Fibroblast of lung (primary cell): ENCODE measurements around the gene RBM33. TPM values are rescaled to one million over a fixed set of nuclear protein-coding genes. Genes with fewer than 3 reads are reported as not detected.

Experiments
- DNase-seq, 2 donors: peaks; one replicate each; pipeline versions ENCODE4 v3.0.0 to v3.0.0-alpha.2; 2010; ENCODE audit warnings: low read depth in 2 of 2
- H2AFZ ChIP-seq: 2 replicates; pipeline ENCODE4 v1.5.1; 2012; ENCODE audit warnings: low read length, control low read depth, inconsistent platforms
- H3K27ac ChIP-seq: 2 replicates; pipeline ENCODE4 v1.5.1; 2011; ENCODE audit warnings: low read length, control low read depth; ENCODE audit not compliant: insufficient read depth
- H3K27me3 ChIP-seq: 2 replicates; pipeline ENCODE4 v1.5.1; 2011; ENCODE audit warnings: mild to moderate bottlenecking, low read length; ENCODE audit not compliant: control insufficient read depth, insufficient read depth
- H3K36me3 ChIP-seq: 2 replicates; pipeline ENCODE4 v1.5.1; 2011; ENCODE audit warnings: low read length; ENCODE audit not compliant: control insufficient read depth, insufficient read depth
- H3K4me1 ChIP-seq: 2 replicates; pipeline ENCODE4 v1.5.1; 2011; ENCODE audit warnings: low read length; ENCODE audit not compliant: control insufficient read depth, insufficient read depth; ENCODE audit errors: extremely low read depth
- H3K4me2 ChIP-seq: 2 replicates; pipeline ENCODE4 v1.5.1; 2011; ENCODE audit warnings: low read length, control low read depth; ENCODE audit not compliant: insufficient read depth; ENCODE audit errors: extremely low read depth
- H3K4me3 ChIP-seq, 4 experiments: fragments of 200-600 bp in 1 of 4; sonication (generic) in 1 of 4; replicated peaks in 1 of 4; 2 replicates each; pipeline ENCODE4 v1.5.1; 2011 to 2016; ENCODE audit warnings: low read length in 4 of 4, low read depth in 3 of 4, mild to moderate bottlenecking in 3 of 4, control low read depth in 2 of 4, inconsistent platforms in 1 of 4, mixed read lengths in 1 of 4; ENCODE audit not compliant: insufficient read depth in 1 of 4; ENCODE audit errors: control extremely low read depth in 1 of 4
- H3K79me2 ChIP-seq: 2 replicates; pipeline ENCODE4 v1.5.1; 2012; ENCODE audit warnings: mild to moderate bottlenecking, low read length, inconsistent platforms; ENCODE audit not compliant: control insufficient read depth, insufficient read depth
- H3K9ac ChIP-seq: 2 replicates; pipeline ENCODE4 v1.5.1; 2011; ENCODE audit warnings: mild to moderate bottlenecking, low read length, control low read depth; ENCODE audit not compliant: insufficient read depth
- H3K9me3 ChIP-seq: 2 replicates; pipeline ENCODE4 v1.5.1; 2012; ENCODE audit warnings: low read depth, low read length; ENCODE audit not compliant: control insufficient read depth, insufficient read depth
- H4K20me1 ChIP-seq: 2 replicates; pipeline ENCODE4 v1.5.1; 2011; ENCODE audit warnings: low read length; ENCODE audit not compliant: control insufficient read depth, insufficient read depth; ENCODE audit errors: extremely low read depth
- EZH2 ChIP-seq: IDR thresholded peaks from 2 replicates; pipeline ENCODE4 v1.5.1; 2012; ENCODE audit warnings: low read length, control low read depth, mild to moderate bottlenecking; ENCODE audit errors: missing control alignments
- polyA plus RNA-seq, 2 donors: library from polyadenylated mRNA; depleted of rRNA in 1 of 2; stranded (reverse) in 1 of 2; unstranded in 1 of 2; fragments of >200 nt; gene quantifications; 2 replicates each; pipeline ENCODE4 v1.2.1, GENCODE V29; 2011 to 2012; ENCODE audit warnings: missing spikeins in 1 of 2
- total RNA-seq: library from RNA; depleted of rRNA; stranded (reverse); fragments of >200 nt; gene quantifications from 2 replicates; pipeline ENCODE4 v1.2.1, GENCODE V29; 2014
- TF ChIP-seq, protein P1 (sequence below), 2 donors: IDR thresholded peaks in 1 of 2; conservative IDR thresholded peaks in 1 of 2; 1 replicate in 1 of 2; 2 replicates in 1 of 2; pipeline ENCODE4 v1.5.1; 2011 to 2012; ENCODE audit warnings: low read length in 2 of 2, control low read depth in 1 of 2, inconsistent platforms in 1 of 2, low read depth in 1 of 2, mild to moderate bottlenecking in 1 of 2

Gene RBM33
- total and polyA plus RNA-seq, 2 donors (not counting 1 experiment from before 2014, with no cell fraction given): 6.9 to 33.2 TPM

DNA sequence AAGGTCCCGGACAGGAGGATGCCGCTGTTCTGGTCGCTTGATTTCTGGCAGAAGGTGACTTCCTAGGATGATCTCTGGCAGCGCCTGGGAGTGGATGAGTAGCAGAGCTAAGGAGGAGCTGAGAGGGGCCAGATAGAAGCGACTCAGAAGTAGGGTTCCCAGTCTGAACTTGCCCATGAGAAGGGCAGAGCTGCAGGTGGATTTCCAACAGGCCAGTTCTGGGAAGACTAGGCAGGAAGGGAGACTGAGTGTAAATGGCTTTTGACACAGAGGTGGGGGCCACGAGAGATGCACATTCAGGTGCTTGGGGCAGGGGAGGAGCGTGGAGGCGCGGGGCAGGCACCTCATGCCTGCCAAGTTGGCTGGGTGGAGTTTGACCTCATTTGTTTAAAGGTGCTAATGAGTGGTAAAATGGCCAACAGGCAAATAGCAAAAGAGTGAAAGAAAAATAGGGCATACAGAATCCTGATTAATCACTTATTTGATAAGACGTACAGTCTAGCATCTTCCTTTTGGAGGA lies 109.0 kb downstream of the RBM33 start:
- H3K79me2 ChIP-seq: peaks cover 50% of the 10 kb centered on the region
- H3K4me1 ChIP-seq: no peaks in the 10 kb centered on the region
- no peak overlapping the region for H2AFZ ChIP-seq
- no peaks in the 10 kb centered on the region for H4K20me1 ChIP-seq
- no peak for DNase-seq
- H3K36me3 ChIP-seq: no peaks in the 10 kb centered on the region
- no peak overlapping the region for H3K4me3 ChIP-seq
- H3K27me3 ChIP-seq: no peaks in the 10 kb centered on the region
- H3K27ac ChIP-seq: no peak overlapping the region
- no peak overlapping the region for H3K4me2 ChIP-seq
- TF ChIP-seq EZH2: no peak
- TF ChIP-seq, protein P1, sequence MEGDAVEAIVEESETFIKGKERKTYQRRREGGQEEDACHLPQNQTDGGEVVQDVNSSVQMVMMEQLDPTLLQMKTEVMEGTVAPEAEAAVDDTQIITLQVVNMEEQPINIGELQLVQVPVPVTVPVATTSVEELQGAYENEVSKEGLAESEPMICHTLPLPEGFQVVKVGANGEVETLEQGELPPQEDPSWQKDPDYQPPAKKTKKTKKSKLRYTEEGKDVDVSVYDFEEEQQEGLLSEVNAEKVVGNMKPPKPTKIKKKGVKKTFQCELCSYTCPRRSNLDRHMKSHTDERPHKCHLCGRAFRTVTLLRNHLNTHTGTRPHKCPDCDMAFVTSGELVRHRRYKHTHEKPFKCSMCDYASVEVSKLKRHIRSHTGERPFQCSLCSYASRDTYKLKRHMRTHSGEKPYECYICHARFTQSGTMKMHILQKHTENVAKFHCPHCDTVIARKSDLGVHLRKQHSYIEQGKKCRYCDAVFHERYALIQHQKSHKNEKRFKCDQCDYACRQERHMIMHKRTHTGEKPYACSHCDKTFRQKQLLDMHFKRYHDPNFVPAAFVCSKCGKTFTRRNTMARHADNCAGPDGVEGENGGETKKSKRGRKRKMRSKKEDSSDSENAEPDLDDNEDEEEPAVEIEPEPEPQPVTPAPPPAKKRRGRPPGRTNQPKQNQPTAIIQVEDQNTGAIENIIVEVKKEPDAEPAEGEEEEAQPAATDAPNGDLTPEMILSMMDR (conservative IDR thresholded peaks at IDR 0.05 in 1 of 2, IDR thresholded peaks at IDR 0.05 in 1 of 2; ENCODE audit: low read depth in 1 of 2, low read length in 2 of 2): no peak
- H3K9ac ChIP-seq: no peak overlapping the region
- no peaks in the 10 kb centered on the region for H3K9me3 ChIP-seq

DNA sequence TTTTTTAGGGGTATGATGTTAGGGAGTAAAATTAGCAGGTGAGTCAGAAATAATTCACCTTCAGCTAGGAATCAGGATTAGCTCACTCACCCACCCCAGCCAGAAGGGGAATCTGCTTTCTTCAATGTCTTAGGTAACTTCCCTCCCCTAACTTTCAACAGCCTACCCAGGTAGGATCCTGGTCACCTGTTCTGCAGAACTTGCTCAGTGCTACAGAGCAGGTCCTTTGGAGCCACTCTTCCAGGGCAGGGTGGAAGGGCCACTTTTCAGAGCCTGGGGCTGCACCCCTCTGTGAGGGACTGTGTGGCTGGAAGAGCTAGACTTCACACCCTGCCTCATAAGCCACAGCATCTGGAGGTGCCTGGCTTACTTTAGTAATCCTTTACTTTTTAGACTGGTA lies 109.7 kb downstream of the RBM33 start:
- Histone ChIP-seq H4K20me1 (no peaks in the 10 kb centered on the region), H3K36me3 (no peaks in the 10 kb centered on the region)

DNA sequence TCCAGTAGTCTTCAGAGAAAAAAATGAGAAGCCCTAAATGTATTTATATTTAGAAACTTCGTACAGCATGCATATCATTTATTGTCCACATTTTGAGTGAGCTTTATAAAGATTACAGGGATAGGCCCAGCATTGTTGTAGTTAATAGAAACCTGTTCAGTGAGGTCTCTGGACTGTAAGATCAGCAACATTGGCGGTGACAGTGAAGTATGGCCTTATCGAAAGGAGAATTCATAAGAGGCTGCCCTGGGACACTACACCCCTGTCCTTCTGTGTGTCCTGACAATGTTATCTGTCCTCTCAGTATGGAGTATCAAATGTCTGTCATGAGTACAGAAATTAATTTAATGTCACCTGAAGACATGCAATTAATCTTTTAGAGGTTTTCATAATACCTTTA lies 110.6 kb downstream of the RBM33 start:
- H3K4me1 ChIP-seq: no peaks in the 10 kb centered on the region
- no peak overlapping the region for H3K4me2 ChIP-seq
- no peak overlapping the region for H3K4me3 ChIP-seq
- no peak for DNase-seq
- H2AFZ ChIP-seq: no peak overlapping the region
- no peaks in the 10 kb centered on the region for H3K36me3 ChIP-seq
- no peak overlapping the region for H3K9ac ChIP-seq
- no peaks in the 10 kb centered on the region for H3K9me3 ChIP-seq
- TF ChIP-seq, protein P1 (conservative IDR thresholded peaks at IDR 0.05 in 1 of 2, IDR thresholded peaks at IDR 0.05 in 1 of 2; ENCODE audit: low read depth in 1 of 2, low read length in 2 of 2): no peak
- TF ChIP-seq EZH2: no peak
- H4K20me1 ChIP-seq: no peaks in the 10 kb centered on the region
- H3K27ac ChIP-seq: no peak overlapping the region
- H3K79me2 ChIP-seq: peaks cover 36% of the 10 kb centered on the region
- no peaks in the 10 kb centered on the region for H3K27me3 ChIP-seq

More for the DNA sequence above, 109.7 kb downstream of the RBM33 start:
- no peak overlapping the region for H3K27ac ChIP-seq
- no peak for DNase-seq
- H3K9me3 ChIP-seq: no peaks in the 10 kb centered on the region
- no peaks in the 10 kb centered on the region for H3K4me1 ChIP-seq
- H3K4me3 ChIP-seq: no peak overlapping the region
- no peaks in the 10 kb centered on the region for H3K27me3 ChIP-seq
- H2AFZ ChIP-seq: no peak overlapping the region
- H3K4me2 ChIP-seq: no peak overlapping the region
- peaks cover 44% of the 10 kb centered on the region for H3K79me2 ChIP-seq
- no peak for TF ChIP-seq EZH2
- TF ChIP-seq, protein P1 (conservative IDR thresholded peaks at IDR 0.05 in 1 of 2, IDR thresholded peaks at IDR 0.05 in 1 of 2; ENCODE audit: low read depth in 1 of 2, low read length in 2 of 2): no peak
- H3K9ac ChIP-seq: no peak overlapping the region
